Measurements from ENCODE around the gene KIF7. TPM values are rescaled to one million over a fixed set of nuclear protein-coding genes. Genes with fewer than 3 reads are reported as not detected.

KIF7 gene
- total and polyA plus RNA-seq, 2 of the 8 experiments (the other 6 are each of a cell fraction or from before 2014, with no cell fraction given) = 4.9 to 14.0 TPM

- no peak overlapping the region for H4K91ac ChIP-seq (replicated peaks; ENCODE audit: insufficient read length, low read length)
- no peak overlapping the region for H2BK15ac ChIP-seq (ENCODE audit: low read length)
- H4K5ac ChIP-seq (ENCODE audit: insufficient read length, low read depth, low read length) = no peak overlapping the region
- H2AFZ ChIP-seq (ENCODE audit: low read length) = no peak overlapping the region
- H3K23me2 ChIP-seq (ENCODE audit: low read depth, low read length) = no peaks in the 10 kb centered on the region
- H3K56ac ChIP-seq (replicated peaks; ENCODE audit: insufficient read length, low read depth, low read length) = no peak overlapping the region
- CTCF ChIA-PET (ENCODE audit: partially characterized antibody) = interaction anchor here (1.0 to 1.4 kb wide), 2 partner anchors 16 to 17 kb away, joined by 5 read pairs; no protein-coding TSS in a partner anchor
- no peak for TF ChIP-seq SRF (IDR thresholded peaks at IDR 0.05; ENCODE audit: low read depth, low read length)
- peak; percentile 14; the same call in 1 of the 2 replicates for TF ChIP-seq MAX (IDR thresholded peaks at IDR 0.05)
- TF ChIP-seq ATF3 (IDR thresholded peaks at IDR 0.05; ENCODE audit: insufficient read depth, low read depth, low read length) = no peak
- peak; percentile 51; the same call in 1 of the 2 replicates for TF ChIP-seq POLR2AphosphoS5 (IDR thresholded peaks at IDR 0.05; ENCODE audit: low read depth, low read length)
- TF ChIP-seq RFX5 (IDR thresholded peaks at IDR 0.05; ENCODE audit: borderline replicate concordance, low read depth, low read length) = no peak
- TF ChIP-seq TEAD4 (IDR thresholded peaks at IDR 0.05; ENCODE audit: low read depth, low read length) = no peak
- H3K9me3 ChIP-seq (ENCODE audit: insufficient read depth in 2 of 2, low read depth in 1 of 2, low read length in 1 of 2) = peaks cover 14 to 40% of the 10 kb centered on the region in 2 experiments; a peak in 3 of 4 replicates
- WGBS, 2 experiments (ENCODE audit: extremely low coverage in 1 of 2, insufficient coverage in 1 of 2, insufficient read length in 1 of 2, insufficient replicate concordance in 2 of 2, low coverage in 1 of 2, low lambda C conversion rate in 2 of 2, missing lambda C conversion rate in 1 of 2) = 91% methylated on average over 14 of the region's 14 CpGs; no CpG with 5 or more reads in 1 of the 2 experiments
- H2BK5ac ChIP-seq (ENCODE audit: low read depth, low read length) = no peak overlapping the region
- POLR2A ChIA-PET (ENCODE audit: partially characterized antibody) = interaction anchor here (1.1 to 1.2 kb wide), 3 partner anchors 9 to 13 kb away, joined by 3 read pairs; no protein-coding TSS in a partner anchor
- H2AK5ac ChIP-seq (ENCODE audit: low read depth, low read length) = no peak overlapping the region
- H3K18ac ChIP-seq (ENCODE audit: extremely low read depth, low read length) = no peak overlapping the region
- H3K79me2 ChIP-seq (ENCODE audit: control insufficient read depth in 1 of 2, insufficient read depth in 2 of 2, low read length in 2 of 2) = no peaks in the 10 kb centered on the region
- peaks cover 46 to 94% (median 77%) of the 10 kb centered on the region in 4 experiments for H3K36me3 ChIP-seq (ENCODE audit: control insufficient read depth in 2 of 4, insufficient read depth in 4 of 4, low read length in 3 of 4)
- H4K8ac ChIP-seq (ENCODE audit: extremely low read depth, insufficient read depth, low read length) = no peak overlapping the region; the same call in 1 of the 2 replicates
- H3K4ac ChIP-seq (replicated peaks; ENCODE audit: insufficient read length, low read depth, low read length) = no peak overlapping the region
- no peak overlapping the region for H2BK120ac ChIP-seq (replicated peaks; ENCODE audit: low read depth, low read length)
- FAIRE-seq = no peak
- H3K27ac ChIP-seq (ENCODE audit: low read depth, low read length) = no peak overlapping the region
- no peak overlapping the region for H2BK12ac ChIP-seq (ENCODE audit: low read depth, low read length)
- H3K79me1 ChIP-seq (ENCODE audit: low read depth, low read length) = no peaks in the 10 kb centered on the region; the same call in 1 of the 2 replicates
- H3K27me3 ChIP-seq (replicated peaks in 1 of 4; ENCODE audit: control insufficient read depth in 3 of 4, extremely low read depth in 1 of 4, insufficient read depth in 3 of 4, low read length in 3 of 4) = no peaks in the 10 kb centered on the region; a peak in 1 of 7 replicates
- no peak overlapping the region for H3K4me3 ChIP-seq (ENCODE audit: extremely low read depth in 1 of 4, insufficient read depth in 2 of 4, low read depth in 3 of 4, low read length in 4 of 4)
- no peak overlapping the region for H3K4me2 ChIP-seq (ENCODE audit: insufficient read depth in 1 of 2, low read depth in 2 of 2, low read length in 2 of 2)
- no peaks in the 10 kb centered on the region for H3K4me1 ChIP-seq (replicated peaks in 1 of 4; ENCODE audit: control insufficient read depth in 3 of 4, insufficient read depth in 4 of 4, low read length in 3 of 4)
- no peak for DNase-seq (ENCODE audit: low read depth in 1 of 2, low spot score in 2 of 2)
- H3K23ac ChIP-seq (ENCODE audit: insufficient read length) = no peak overlapping the region
- H3K9ac ChIP-seq (replicated peaks in 1 of 4; ENCODE audit: extremely low read depth in 1 of 4, low read depth in 3 of 4, low read length in 3 of 4) = no peak overlapping the region
- no peak overlapping the region for H2BK20ac ChIP-seq (ENCODE audit: low read length)
- peaks cover 2 to 24% of the 10 kb centered on the region in 2 experiments for H4K20me1 ChIP-seq (replicated peaks in 1 of 2; ENCODE audit: control insufficient read depth in 1 of 2, insufficient read depth in 2 of 2, low read length in 2 of 2)
- H3K14ac ChIP-seq (ENCODE audit: insufficient read length) = no peak overlapping the region
Observed at GRCh38 chr15:89630260-89630659, 25.0 kb downstream of the KIF7 start.
